GM18498 (cell line): ENCODE measurements around the gene ZDHHC13.

Experiments used
- ATAC-seq: cut with Tn5 transposase; IDR thresholded peaks from one replicate; pipeline ENCODE4 v1.9.1; 2021; ENCODE audit warnings: mild to moderate bottlenecking, moderate library complexity; ENCODE audit not compliant: unreplicated experiment

The ZDHHC13 gene, protein sequence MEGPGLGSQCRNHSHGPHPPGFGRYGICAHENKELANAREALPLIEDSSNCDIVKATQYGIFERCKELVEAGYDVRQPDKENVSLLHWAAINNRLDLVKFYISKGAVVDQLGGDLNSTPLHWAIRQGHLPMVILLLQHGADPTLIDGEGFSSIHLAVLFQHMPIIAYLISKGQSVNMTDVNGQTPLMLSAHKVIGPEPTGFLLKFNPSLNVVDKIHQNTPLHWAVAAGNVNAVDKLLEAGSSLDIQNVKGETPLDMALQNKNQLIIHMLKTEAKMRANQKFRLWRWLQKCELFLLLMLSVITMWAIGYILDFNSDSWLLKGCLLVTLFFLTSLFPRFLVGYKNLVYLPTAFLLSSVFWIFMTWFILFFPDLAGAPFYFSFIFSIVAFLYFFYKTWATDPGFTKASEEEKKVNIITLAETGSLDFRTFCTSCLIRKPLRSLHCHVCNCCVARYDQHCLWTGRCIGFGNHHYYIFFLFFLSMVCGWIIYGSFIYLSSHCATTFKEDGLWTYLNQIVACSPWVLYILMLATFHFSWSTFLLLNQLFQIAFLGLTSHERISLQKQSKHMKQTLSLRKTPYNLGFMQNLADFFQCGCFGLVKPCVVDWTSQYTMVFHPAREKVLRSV

DNA sequence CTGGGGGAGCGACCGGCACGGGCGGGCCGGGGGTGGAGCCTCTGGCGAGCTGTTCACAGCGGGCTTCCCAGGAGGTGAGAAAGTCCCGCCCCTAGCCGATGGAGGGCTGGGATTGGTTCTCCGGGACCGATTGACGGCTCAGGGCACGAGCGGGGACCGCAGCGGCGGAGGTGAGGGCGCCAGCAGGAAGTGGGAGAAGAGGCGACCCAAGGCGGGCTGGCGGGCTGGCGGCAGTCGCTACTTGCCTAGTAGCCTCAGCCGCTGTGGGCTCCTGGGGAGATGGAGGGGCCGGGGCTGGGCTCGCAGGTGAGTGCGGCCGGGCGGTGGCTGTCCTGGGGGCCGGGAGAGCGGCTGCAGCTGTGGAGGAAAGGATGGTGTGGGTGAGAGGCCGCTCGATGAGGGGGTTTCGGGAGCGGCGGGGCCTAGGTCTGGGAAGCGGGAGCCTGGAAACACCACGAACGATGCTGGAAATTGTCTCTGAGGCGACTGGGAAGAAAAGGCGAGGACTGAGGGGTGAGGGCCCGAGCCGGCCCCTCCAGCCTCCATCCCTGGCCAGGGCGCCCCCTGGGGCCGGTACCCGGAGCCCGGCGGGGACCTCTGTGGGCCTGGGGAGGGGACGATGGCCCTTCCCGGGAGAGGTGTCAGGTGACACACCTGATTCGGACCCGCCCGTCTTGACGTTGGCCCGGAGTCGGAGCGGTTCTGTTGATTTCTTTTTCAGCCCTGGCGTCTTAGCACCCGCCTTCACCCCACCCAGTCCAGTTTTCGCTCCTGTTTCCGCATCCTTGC, at the start of gene ZDHHC13:
TSS of gene ZDHHC13 (plus strand) at position 198 of the 789 bp plus-strand sequence. CDS start at position 280, 82 bp downstream.
- peak; percentile 99 for ATAC-seq

DNA sequence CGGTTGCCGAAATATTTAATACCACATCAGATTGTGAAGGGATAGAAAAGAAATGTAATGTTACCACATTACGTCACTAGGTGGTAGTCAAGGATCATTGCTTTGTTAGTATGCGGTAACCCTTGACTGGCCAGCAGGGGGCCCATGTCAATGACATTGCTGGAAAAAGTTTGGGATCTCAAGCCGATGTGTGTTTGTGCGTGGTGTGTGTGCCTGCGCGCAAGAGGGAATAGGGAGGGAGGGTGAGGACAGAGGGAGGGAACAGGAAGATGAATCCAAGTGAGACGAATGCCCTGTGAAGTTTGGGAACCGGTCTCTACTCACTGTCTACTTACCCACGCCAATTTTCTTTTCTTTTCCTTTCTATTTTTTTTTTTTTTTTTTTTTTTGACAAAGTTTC, 45.7 kb upstream of the ZDHHC13 start:
- peak; percentile 98 for ATAC-seq

DNA sequence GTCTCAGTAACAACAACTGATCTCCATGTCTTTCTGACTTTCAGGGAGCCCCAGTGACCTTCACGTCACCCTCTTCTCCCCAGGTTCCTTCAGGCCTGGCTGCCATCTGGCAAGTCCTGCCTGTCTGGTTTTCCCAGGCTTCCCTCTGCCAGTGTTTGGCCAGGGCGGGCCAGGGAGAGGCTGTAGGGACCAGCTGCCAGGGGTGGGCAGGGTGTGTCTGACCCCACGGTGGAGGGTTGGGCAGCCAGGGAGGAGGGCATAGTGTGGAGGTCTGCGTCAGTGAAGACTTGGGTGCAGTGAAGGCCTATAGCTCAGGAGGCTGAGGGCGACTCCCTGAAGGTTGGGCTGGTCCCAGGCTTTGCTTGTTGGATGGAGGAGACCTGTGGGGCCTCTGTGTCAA, 44.5 kb upstream of the ZDHHC13 start:
- ATAC-seq: no peak

DNA sequence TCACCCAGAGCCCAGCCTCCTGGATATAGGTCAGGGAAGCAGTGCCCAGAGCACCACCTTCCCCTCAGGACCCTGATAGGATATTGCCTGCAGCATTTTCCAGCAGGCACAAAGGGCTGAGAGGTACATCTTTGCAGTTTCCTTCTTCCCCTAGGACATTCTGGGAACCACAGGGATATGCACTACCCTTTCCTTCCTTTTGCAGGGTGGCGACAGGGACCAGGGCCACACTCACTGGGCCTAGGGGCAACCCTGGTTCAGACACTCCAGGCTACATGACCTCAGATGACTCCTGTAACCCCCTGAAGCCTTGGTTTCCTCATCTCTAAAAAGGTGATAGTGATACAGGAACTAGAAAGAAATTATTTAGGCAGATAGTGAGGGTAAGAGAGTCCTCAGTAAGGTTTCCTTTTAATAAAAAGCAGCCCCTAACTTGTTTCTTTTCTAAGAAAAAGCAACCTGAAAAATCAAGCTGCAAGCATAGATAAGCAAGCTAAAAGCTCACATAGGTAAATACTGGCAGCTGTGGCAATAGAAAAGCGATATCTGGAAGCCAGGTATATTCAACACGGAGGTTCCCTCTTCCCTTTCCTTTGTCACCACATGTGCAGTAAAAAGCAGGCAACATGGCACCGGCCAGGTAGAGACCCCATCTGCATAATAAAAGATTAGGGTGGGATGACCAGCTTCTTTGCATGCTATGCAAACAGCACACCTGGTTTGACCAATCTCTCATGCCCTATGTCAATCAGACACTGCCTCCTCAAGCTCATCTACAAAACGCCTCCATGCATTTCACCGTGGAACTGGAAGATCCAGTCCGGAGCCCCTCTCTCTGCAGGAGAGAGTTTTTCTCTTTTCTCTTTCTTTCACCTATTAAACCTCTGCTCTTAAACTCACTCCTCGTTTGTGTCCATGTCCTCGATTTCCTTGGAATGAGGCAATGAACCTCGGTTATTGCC, 43.2 kb upstream of the ZDHHC13 start:
- ATAC-seq: no peak

DNA sequence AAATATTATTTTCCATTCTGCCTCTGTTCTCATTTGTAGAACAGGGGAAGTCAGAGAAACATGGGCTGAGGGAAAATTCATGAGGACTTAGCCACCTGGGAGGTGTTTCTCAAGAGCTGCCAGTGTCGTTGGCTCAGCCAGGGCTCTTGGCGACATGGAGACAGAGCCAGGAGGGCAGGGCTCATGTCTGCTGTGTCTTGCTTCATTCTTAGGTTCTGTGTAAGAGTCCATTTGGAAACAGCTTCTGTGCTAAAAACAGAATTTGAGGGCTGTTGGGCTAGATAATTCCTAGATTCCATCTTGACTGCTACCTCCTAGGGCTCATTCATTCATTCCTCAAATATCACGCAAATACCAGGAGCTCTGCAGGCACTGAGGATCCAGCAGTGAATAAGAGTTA, 41.3 kb upstream of the ZDHHC13 start:
- no peak for ATAC-seq

DNA sequence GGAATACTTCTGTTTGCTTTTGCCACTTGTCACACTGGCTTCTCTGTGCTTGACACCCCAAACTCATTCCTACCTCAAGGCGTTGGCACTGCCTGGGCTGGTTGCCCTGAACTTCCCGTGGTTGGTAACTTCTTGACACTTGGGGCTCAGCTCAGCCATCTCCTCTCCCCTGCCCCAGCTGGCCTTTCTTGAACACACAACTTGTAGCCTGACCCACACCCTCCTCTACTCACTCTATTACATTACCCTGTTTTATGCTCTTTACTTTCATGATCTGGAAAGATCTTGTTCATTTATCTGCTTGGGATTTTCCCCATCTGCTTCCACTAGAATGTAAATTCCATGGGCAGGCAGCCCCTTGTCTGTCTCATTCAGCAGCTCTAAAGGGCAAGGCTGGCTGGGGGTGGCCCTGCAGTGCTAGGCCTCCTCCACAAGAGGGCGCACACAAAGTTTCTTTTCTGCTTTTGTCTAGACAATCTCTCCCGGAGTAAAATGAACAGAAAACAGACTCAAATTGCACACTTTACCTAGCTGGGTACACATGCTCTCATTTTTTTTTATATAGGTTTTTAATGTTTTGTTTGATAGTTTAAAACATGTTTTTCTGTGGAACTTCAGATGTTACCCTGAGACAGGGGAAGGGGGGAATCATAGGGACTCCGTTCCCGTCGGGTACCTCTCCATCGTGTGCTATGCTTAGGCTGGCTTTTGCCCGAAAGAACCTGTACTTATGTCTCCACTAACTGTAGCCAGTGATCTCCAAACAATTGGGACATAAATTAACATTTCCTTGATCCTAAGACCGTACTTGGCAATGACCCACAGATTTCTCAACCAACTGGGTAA, 40.0 kb upstream of the ZDHHC13 start:
- ATAC-seq: peak; percentile 80

DNA sequence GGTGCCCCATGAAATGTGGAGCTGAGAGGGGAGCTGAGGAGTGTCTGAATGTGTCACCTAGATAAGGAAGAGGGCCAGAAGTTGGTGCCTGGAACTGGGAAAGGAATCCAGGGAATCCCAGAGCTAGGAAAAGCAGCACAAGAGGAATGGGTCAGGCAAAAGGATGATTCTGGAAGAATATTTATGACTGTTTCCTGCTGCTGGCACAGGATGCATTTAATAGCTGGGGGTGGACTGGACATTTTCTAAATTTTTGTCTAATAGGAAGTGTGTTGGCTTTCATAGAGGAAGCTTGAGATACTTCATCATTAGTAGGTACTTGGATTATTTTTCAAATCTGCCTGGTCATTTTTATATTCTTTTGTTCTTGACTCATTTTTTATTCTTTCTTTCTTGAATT, 39.0 kb upstream of the ZDHHC13 start:
- no peak for ATAC-seq

DNA sequence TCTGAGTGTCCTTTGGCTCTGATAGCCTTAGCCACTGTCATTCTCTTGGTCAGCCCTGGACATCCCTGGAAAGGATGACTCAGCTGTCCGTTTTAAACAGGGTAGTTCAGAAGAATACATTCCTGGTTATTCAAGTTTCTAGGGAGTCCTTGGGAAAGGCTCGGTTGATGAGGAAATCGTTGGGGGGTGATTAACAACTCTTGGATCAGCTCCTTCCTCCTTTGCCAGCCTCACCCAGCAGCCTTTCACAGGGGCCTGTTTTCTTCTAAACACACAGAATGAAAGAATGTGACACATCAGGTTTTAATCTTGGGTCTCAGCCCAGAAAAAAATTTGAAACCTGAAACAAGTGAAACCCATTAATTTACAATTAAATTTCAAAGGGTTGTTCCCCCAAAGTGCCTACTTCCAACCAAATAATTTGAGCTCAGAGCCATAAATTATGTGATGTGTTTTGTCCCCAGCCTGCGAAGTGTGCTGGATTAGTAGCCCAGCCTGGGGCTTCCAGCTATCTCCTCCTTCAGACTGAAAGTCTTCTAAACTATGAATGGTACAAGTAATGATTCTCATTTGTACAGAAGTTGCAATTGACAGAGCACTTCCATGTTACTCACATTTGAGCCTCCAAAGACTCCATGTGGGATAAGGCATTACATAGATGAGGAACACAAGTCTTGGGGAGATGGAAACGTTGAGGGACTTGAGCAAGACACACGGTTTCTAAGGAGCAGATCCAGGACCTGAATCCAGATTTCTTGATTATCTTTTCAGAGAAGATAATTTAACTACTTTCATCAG, 37.1 kb upstream of the ZDHHC13 start:
- no peak for ATAC-seq

DNA sequence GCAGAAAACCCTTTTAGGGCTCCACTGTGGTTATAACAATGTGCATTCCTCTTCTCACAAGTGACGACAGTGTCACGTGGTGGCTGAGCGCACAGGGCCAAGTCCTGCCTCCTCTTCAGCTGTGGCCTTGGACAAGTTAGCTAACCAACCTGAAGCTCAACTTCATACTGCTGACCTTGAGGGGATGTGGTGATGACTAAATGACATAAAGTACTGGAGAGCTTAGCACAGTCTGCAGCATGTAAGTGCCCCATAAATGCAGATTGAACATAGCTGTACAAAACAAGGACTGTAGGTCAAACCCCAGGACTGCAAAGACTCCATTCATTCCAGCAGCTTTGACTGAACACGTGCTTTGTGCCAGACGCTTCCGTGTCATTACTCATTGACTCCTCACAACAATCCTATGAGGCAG, 36.4 kb upstream of the ZDHHC13 start:
- no peak for ATAC-seq

DNA sequence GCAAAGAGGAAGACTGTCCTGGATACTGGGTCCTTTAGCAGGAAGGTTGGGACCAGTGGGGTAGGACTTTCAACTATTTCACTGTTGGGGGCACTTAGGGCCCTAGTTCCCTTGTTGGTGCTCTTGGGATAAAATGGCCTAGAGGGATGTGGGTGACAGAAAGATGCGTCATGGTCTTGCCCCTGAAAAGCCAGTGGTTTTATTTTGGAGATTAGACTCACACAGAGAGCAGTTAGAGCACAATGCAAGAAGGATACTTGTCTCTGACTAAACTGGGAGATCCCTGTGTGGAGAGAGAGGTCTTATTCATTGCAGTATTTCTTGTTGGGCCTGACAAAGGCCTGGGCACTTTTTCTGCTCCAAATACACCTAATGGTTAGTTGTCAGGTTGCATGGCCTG, 33.8 kb upstream of the ZDHHC13 start:
- no peak for ATAC-seq

DNA sequence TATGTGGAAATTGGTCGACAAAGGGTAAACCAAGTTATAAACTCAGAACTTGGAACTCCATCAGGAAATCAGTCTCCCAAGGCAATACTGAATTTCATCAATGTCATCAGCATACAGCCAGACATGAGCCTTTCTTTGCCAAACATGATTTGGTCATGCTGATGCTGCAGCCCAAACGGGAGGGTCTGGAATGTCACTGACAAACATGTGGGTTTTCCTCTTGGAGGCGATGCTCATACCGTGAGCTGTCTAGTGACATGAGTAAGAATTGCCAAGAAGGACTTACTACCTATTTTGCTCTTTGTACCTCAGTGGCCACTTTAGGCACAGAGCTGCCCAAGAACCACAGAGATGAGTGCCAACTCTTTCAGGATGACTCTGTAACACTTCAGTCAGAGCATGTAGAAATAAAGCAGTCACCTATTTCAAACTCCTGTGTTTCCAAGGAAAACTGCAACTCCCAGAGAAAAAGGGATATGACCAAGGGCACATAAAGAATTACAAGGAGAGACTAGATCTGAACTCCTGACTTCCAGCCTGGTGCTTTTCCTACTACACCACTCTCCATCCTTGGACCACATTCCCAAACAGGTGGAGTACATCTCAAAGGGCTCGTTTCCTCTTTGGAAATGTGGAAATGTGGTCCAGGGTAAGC, 32.2 kb upstream of the ZDHHC13 start:
- no peak for ATAC-seq

DNA sequence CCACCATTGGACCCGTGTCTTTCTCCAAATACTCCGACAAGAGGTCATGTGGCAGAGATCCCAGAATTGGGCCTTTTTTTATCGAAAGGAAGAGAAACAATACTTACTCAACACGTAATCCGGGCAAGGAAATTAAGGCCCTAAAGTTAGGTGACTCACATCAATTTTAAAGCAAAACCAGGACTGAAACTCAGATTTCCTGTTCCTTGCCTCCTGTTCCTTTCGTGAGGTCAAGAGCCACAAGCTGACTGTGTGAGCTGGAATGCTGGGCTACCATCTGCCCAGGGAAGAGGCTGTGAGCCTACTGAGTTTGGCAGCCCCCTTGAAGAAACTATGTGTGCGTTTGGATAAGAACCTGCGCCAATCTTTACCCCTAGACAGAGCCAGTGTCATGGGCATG, 29.3 kb upstream of the ZDHHC13 start:
- ATAC-seq: no peak

DNA sequence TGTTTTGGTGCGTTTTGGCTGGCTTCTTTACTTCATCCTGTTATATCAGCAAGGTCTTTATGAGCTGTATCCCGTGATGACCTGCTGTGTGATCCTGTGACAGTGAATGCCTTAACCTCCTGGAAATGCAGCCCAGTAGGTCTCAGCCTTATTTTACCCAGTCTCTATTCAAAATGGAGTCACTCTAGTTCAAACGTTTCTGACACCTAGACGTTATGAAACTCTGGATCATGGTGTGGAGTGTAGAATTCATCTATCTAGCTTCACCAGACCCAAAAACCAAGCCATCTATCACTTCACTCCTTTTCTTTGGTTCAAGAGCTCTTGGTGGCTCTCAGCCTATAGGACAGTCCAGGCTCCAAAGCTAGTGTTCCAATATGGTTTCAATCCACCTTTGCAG, 28.2 kb upstream of the ZDHHC13 start:
- no peak for ATAC-seq

DNA sequence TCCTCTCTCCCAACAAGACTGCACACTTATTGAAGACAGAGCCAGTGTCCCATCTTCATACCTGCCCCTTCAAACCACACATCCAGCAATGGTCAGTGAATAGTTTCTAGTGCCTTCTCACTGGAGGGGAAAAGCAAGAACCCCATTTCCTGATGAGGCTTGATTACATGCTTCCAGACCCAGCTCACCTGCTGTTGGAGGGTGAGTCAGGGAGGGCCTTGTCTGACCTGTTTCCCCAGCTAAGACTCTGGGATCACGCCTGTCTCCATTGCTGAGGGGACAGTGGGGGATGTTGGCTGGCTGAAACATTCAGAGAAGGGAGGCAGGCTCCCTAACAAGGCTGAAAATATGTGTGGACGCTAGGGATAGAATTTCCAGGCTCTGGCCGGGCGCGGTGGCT, 27.5 kb upstream of the ZDHHC13 start:
- no peak for ATAC-seq

DNA sequence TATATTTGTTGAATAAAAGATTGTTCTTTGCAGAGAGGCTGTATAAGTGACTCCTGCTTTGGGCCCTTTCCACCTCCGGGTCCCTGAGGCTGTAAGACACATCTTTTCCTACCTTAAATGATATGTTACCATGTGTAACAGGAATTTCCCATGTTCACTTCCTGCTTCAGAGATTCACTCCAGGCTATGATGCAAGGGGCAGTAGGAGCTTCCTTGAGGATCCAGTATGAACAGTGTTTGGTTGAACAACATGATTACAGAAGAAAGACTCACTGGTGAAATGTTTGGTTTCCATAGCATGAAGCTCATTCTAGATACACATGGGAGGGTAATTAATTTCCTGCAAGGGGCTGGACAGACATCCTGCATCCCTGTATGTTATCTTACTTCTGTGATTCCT, 25.6 kb upstream of the ZDHHC13 start:
- no peak for ATAC-seq

DNA sequence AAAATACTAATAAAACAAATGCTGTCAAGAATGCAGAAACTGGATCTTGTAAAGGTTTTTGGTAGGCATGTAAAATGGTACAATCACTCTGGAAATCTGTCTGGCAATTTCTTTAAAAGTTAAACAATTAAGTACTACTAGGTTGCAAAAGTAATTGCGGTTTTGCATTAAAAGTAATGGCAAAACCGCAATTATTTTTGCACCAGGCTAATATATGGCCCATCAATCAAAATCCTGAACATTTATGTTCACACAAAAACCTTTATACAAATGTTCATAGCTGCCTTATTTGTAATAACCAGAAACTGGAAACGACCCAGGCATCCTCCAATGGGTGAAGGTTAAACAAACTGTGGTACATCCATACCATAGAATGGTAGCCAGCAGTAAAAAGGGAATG, 24.6 kb upstream of the ZDHHC13 start:
- ATAC-seq: no peak

DNA sequence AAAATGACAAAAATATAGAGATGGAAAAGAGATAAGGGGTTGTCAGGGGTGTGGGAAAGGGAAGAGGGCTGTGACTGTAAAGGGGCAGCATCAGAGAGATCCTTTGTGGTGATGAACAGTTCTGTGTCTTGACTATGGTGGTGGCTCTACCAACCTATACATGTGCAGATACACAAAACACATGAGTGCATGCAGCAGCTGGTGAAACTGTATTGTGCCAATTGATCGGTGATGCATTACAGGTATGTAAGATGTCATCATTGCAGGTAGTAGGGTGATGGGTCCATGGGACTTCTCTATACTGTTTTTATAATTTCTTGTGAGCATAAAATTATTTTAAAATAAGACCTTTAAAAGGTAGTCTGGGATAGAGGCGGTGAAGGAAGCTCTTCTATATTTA, 24.1 kb upstream of the ZDHHC13 start:
- ATAC-seq: no peak

DNA sequence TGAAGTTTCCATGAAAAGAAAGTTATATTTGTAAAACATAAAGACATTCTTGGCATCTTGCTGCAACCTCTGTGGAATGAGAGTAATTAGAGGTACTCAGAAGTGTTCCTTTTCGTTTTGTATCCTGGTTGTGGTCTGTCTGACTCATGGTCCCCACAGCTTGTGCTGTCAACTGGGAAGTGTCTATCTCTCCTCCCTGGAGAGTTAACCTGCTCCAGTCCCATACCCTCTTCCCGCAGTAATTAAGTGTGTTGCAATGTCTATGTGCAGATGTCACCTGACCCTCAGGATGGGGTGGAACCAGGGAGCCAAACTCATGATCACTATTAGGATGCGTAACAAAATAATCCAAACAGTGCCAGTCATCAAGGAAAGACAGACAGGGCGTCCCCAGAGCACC, 23.0 kb upstream of the ZDHHC13 start:
- no peak for ATAC-seq
